Astrocyte (in vitro differentiated cells and primary cell): ENCODE data around the gene VAMP8. TPM values are rescaled to one million over a fixed set of nuclear protein-coding genes. Genes with fewer than 3 reads are reported as not detected.

ENCODE experiments used
- DNase-seq: peaks from one replicate; pipeline ENCODE4 v3.0.0-alpha.2; 2010; ENCODE audit warnings: low read depth
- FAIRE-seq: peaks from 2 replicates; lab custom pipeline; 2011; peaks lifted over from hg19 to GRCh38; lab: Jason Lieb, UNC
- H2AFZ ChIP-seq: 2 replicates; pipeline ENCODE4 v1.6.0; 2012; ENCODE audit warnings: low read depth, low read length, inconsistent platforms
- H3K27ac ChIP-seq: 2 replicates; pipeline ENCODE4 v1.5.1; 2011; ENCODE audit warnings: low read depth, low read length, inconsistent platforms
- H3K27me3 ChIP-seq: 2 replicates; pipeline ENCODE4 v1.6.0; 2011; ENCODE audit warnings: low read length, inconsistent platforms; ENCODE audit not compliant: insufficient read depth
- H3K36me3 ChIP-seq: 2 replicates; pipeline ENCODE4 v1.5.1; 2011; ENCODE audit warnings: low read length, inconsistent platforms; ENCODE audit not compliant: insufficient read depth
- H3K4me1 ChIP-seq: 2 replicates; pipeline ENCODE4 v1.5.1; 2011; ENCODE audit warnings: low read length, inconsistent platforms; ENCODE audit not compliant: insufficient read depth
- H3K4me2 ChIP-seq: 2 replicates; pipeline ENCODE4 v1.6.0; 2012; ENCODE audit warnings: low read length, inconsistent platforms
- H3K4me3 ChIP-seq: 2 replicates; pipeline ENCODE4 v1.5.1; 2011; ENCODE audit warnings: low read depth, mild to moderate bottlenecking, low read length, inconsistent platforms; ENCODE audit not compliant: insufficient read depth
- H3K79me2 ChIP-seq: 2 replicates; pipeline ENCODE4 v1.6.0; 2012; ENCODE audit warnings: mild to moderate bottlenecking, low read length, inconsistent platforms; ENCODE audit not compliant: insufficient read depth
- H3K9ac ChIP-seq: 2 replicates; pipeline ENCODE4 v1.6.0; 2012; ENCODE audit warnings: mild to moderate bottlenecking, low read length, inconsistent platforms
- H3K9me3 ChIP-seq: 2 replicates; pipeline ENCODE4 v1.5.1; 2012; ENCODE audit warnings: low read depth, mild to moderate bottlenecking, low read length, inconsistent platforms; ENCODE audit not compliant: insufficient read depth
- H4K20me1 ChIP-seq: 2 replicates; pipeline ENCODE4 v1.6.0; 2012; ENCODE audit warnings: low read length, inconsistent platforms; ENCODE audit not compliant: insufficient read depth
- H3K27ac Mint-ChIP-seq: one replicate; pipeline ENCODE4 v1.8.0; 2021; ENCODE audit warnings: mild to moderate bottlenecking, mixed read lengths; ENCODE audit not compliant: unreplicated experiment
- H3K27me3 Mint-ChIP-seq: one replicate; pipeline ENCODE4 v1.8.0; 2021; ENCODE audit warnings: low read depth, mixed read lengths; ENCODE audit not compliant: unreplicated experiment
- H3K36me3 Mint-ChIP-seq: one replicate; pipeline ENCODE4 v1.8.0; 2021; ENCODE audit warnings: low read depth, mixed read lengths; ENCODE audit not compliant: unreplicated experiment
- H3K4me1 Mint-ChIP-seq: one replicate; pipeline ENCODE4 v1.8.0; 2021; ENCODE audit warnings: low read depth, mixed read lengths; ENCODE audit not compliant: unreplicated experiment
- H3K4me3 Mint-ChIP-seq: one replicate; pipeline ENCODE4 v1.8.0; 2021; ENCODE audit warnings: mild to moderate bottlenecking, moderate library complexity, mixed read lengths; ENCODE audit not compliant: unreplicated experiment
- H3K9me3 Mint-ChIP-seq: one replicate; pipeline ENCODE4 v1.8.0; 2021; ENCODE audit warnings: mild to moderate bottlenecking, mixed read lengths; ENCODE audit not compliant: unreplicated experiment
- EZH2 ChIP-seq: IDR thresholded peaks from 2 replicates; pipeline ENCODE4 v1.6.1; 2012; ENCODE audit warnings: mild to moderate bottlenecking, low read length, inconsistent platforms; ENCODE audit not compliant: insufficient read depth
- total RNA-seq: library from RNA; stranded (reverse); gene quantifications from 2 replicates; pipeline ENCODE4 v1.2.1, GENCODE V29; 2021
- TF ChIP-seq, protein P1 (sequence below): IDR thresholded peaks from 2 replicates; pipeline ENCODE4 v1.5.1; 2011; ENCODE audit warnings: low read depth, mild to moderate bottlenecking, inconsistent platforms, low read length, moderate library complexity; ENCODE audit not compliant: insufficient read depth

The VAMP8 gene
- total RNA-seq, 1 donor from 2014 or later, result 35.3 TPM

GRCh38 chr2:85596026-85596333 lies 18.6 kb downstream of the VAMP8 start:
- Mint-ChIP-seq H3K36me3 (peaks cover 10% of the 10 kb centered on the region), H3K27ac (peak overlapping the region; percentile 94), H3K4me3 (peak overlapping the region; percentile 100), H3K9me3 (peaks cover 3% of the 10 kb centered on the region), H3K4me1 (peaks cover 23% of the 10 kb centered on the region), H3K27me3 (no peaks in the 10 kb centered on the region)
- no peak for FAIRE-seq
- no peak for DNase-seq
- Histone ChIP-seq H3K27me3 (no peaks in the 10 kb centered on the region), H4K20me1 (peaks cover 24% of the 10 kb centered on the region), H3K36me3 (peaks cover 8% of the 10 kb centered on the region), H3K9ac (peak overlapping the region; percentile 95), H3K79me2 (peaks cover 30% of the 10 kb centered on the region), H3K4me2 (peak overlapping the region; percentile 88), H3K9me3 (no peaks in the 10 kb centered on the region), H3K4me3 (peak overlapping the region; percentile 93), H3K27ac (peak overlapping the region; percentile 94), H3K4me1 (peaks cover 24% of the 10 kb centered on the region), H2AFZ (peak overlapping the region; percentile 77)
- TF ChIP-seq, protein P1, sequence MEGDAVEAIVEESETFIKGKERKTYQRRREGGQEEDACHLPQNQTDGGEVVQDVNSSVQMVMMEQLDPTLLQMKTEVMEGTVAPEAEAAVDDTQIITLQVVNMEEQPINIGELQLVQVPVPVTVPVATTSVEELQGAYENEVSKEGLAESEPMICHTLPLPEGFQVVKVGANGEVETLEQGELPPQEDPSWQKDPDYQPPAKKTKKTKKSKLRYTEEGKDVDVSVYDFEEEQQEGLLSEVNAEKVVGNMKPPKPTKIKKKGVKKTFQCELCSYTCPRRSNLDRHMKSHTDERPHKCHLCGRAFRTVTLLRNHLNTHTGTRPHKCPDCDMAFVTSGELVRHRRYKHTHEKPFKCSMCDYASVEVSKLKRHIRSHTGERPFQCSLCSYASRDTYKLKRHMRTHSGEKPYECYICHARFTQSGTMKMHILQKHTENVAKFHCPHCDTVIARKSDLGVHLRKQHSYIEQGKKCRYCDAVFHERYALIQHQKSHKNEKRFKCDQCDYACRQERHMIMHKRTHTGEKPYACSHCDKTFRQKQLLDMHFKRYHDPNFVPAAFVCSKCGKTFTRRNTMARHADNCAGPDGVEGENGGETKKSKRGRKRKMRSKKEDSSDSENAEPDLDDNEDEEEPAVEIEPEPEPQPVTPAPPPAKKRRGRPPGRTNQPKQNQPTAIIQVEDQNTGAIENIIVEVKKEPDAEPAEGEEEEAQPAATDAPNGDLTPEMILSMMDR, result no peak
- no peak for TF ChIP-seq EZH2

DNA sequence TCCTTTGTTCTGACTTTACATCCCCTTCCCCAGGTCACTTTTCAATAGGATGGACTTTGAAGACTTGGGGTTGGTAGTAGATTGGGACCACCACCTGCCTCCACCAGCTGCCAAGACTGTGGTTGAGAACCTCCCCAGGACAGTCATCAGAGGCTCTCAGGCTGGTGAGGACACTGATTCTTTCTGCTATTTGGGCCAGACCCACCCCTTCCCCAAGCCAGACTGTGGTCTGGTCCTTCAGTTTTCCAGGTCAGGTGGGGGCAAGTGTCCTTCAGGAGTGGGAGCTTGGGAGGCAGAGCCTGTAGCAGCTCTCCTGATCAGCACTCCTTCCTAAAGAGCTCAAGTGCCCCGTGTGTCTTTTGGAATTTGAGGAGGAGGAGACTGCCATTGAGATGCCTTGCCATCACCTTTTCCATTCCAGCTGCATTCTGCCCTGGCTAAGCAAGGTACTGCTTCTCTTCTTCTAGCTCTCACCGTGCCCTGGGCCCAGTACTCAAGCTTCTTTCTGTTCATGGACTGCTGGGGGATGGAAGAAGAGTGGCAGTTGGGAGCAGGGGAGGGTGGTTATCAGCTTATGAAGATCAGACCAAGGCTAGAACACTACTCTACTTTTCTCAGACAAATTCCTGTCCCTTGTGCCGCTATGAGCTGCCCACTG lies 19.2 kb downstream of the VAMP8 start:
- peak overlapping the region; percentile 94 for H3K27ac ChIP-seq
- Mint-ChIP-seq H3K4me1 (peaks cover 17% of the 10 kb centered on the region), H3K4me3 (peak overlapping the region; percentile 100), H3K27me3 (no peaks in the 10 kb centered on the region), H3K9me3 (no peaks in the 10 kb centered on the region), H3K27ac (no peak overlapping the region), H3K36me3 (peaks cover 10% of the 10 kb centered on the region)
- peak overlapping the region; percentile 93 for H3K4me3 ChIP-seq
- no peaks in the 10 kb centered on the region for H3K27me3 ChIP-seq
- H3K79me2 ChIP-seq, result peaks cover 36% of the 10 kb centered on the region
- H3K4me1 ChIP-seq, result peaks cover 21% of the 10 kb centered on the region
- H3K36me3 ChIP-seq, result peaks cover 8% of the 10 kb centered on the region
- no peak for DNase-seq
- no peak overlapping the region for H2AFZ ChIP-seq
- H3K4me2 ChIP-seq, result peak overlapping the region; percentile 88
- peak overlapping the region; percentile 95 for H3K9ac ChIP-seq
- TF ChIP-seq EZH2, result no peak
- TF ChIP-seq, protein P1, result no peak
- no peak for FAIRE-seq
- H3K9me3 ChIP-seq, result no peaks in the 10 kb centered on the region
- H4K20me1 ChIP-seq, result peaks cover 24% of the 10 kb centered on the region

DNA sequence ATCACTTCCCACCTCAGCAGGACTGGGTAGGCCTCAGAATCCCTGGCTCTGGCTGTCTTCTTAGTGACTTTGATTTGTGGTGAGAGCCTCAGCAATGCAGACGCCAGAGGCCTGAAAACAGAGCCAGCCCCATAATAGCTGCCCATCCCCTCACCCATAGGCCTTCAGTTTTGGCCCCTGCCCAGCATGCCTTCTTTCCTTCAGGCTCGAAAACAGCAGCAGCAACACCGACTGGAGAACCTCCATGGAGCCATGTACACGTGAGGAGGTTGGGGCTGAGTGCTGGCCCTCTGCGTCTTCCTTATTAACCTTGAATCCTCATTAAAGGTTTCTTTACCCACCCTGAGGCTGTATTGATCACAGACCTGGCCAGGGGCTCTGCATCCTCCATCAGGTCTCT lies 19.9 kb downstream of the VAMP8 start:
- peaks cover 34% of the 10 kb centered on the region for H3K79me2 ChIP-seq
- Mint-ChIP-seq H3K36me3 (peaks cover 10% of the 10 kb centered on the region), H3K4me1 (peaks cover 14% of the 10 kb centered on the region), H3K4me3 (peak overlapping the region; percentile 100), H3K27ac (peak overlapping the region; percentile 34), H3K9me3 (no peaks in the 10 kb centered on the region), H3K27me3 (no peaks in the 10 kb centered on the region)
- H3K9me3 ChIP-seq, result no peaks in the 10 kb centered on the region
- H4K20me1 ChIP-seq, result peaks cover 24% of the 10 kb centered on the region
- DNase-seq (no peak), FAIRE-seq (no peak)
- no peak overlapping the region for H3K4me3 ChIP-seq
- H3K27me3 ChIP-seq, result no peaks in the 10 kb centered on the region
- peak overlapping the region; percentile 95 for H3K9ac ChIP-seq
- no peak overlapping the region for H2AFZ ChIP-seq
- H3K4me2 ChIP-seq, result peak overlapping the region; percentile 88
- peaks cover 21% of the 10 kb centered on the region for H3K4me1 ChIP-seq
- H3K36me3 ChIP-seq, result peaks cover 8% of the 10 kb centered on the region
- no peak overlapping the region for H3K27ac ChIP-seq
- TF ChIP-seq, protein P1, result no peak
- no peak for TF ChIP-seq EZH2
